ENCODE data around the gene CACNA1C. TPM values are rescaled to one million over a fixed set of nuclear protein-coding genes. Genes with fewer than 3 reads are reported as not detected.
"Not testable (repeated sequence)": the region's sequence is repeated elsewhere in the genome, so short reads cannot be mapped to it uniquely, and the experiment has no call there.

Gene CACNA1C
- polyA plus RNA-seq, 1 donor, result 11.4 TPM

- DNase-seq, result no peak
Measured at GRCh38 chr12:2673966-2674810, 621.4 kb downstream of the CACNA1C start.

GRCh38 chr12:2675776-2676175 lies 623.0 kb downstream of the CACNA1C start:
- DNase-seq, result no peak

GRCh38 chr12:2677142-2677880 lies 624.5 kb downstream of the CACNA1C start:
- no peak for DNase-seq

- DNase-seq, result no peak
Measured at GRCh38 chr12:2678426-2678825, 625.6 kb downstream of the CACNA1C start.

GRCh38 chr12:2679068-2679815 lies 626.5 kb downstream of the CACNA1C start:
- no peak for DNase-seq

- DNase-seq, result no peak
Measured at GRCh38 chr12:2679816-2680675, 627.3 kb downstream of the CACNA1C start.

- no peak for DNase-seq
Measured at GRCh38 chr12:2680676-2681039, 627.9 kb downstream of the CACNA1C start.

GRCh38 chr12:2681450-2682205 lies 628.8 kb downstream of the CACNA1C start:
- no peak for DNase-seq

- no peak for DNase-seq
Measured at GRCh38 chr12:2682296-2683251, 629.8 kb downstream of the CACNA1C start.

GRCh38 chr12:2683283-2684025 lies 630.7 kb downstream of the CACNA1C start:
- DNase-seq, result no peak

- not testable (repeated sequence) for DNase-seq
Measured at GRCh38 chr12:2684026-2684325, 631.2 kb downstream of the CACNA1C start.

- DNase-seq, result not testable (repeated sequence)
Measured at GRCh38 chr12:2685620-2686279, 633.0 kb downstream of the CACNA1C start.

- no peak for DNase-seq
Measured at GRCh38 chr12:2686280-2686646, 633.5 kb downstream of the CACNA1C start.

- no peak for DNase-seq
Measured at GRCh38 chr12:2687058-2687457, 634.3 kb downstream of the CACNA1C start.

- DNase-seq, result no peak
Measured at GRCh38 chr12:2687726-2688125, 634.9 kb downstream of the CACNA1C start.

GRCh38 chr12:2688381-2688931 lies 635.7 kb downstream of the CACNA1C start:
- no peak for DNase-seq

- DNase-seq, result no peak
Measured at GRCh38 chr12:2689393-2689792, 636.6 kb downstream of the CACNA1C start.

GRCh38 chr12:2689879-2690278 lies 637.1 kb downstream of the CACNA1C start:
- DNase-seq, result no peak
